HG02973 (cell line): ENCODE results near the gene RNGTT.

ENCODE experiments used
- ATAC-seq: cut with Tn5 transposase; IDR thresholded peaks from one replicate; pipeline ENCODE4 v1.9.1; 2021; ENCODE audit warnings: moderate library complexity; ENCODE audit not compliant: unreplicated experiment

RNGTT gene

DNA sequence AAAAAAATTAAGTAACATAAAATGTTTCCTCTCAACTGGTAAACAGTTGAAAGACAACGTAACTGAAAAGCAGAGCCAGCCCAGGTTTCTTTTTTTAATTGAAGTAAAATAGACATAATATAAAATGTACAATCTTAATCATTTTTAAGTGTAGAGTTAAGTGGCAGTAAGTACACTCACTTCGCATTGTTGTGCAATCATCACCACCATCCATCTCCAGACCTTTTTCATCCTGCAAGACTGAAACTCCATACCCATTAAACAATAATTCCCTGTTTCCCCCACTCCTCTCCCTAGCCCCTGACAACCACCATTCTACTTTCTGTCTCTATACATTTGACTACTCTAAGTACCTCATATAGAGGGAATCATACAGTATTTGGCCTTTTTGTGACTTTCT lies 395.7 kb downstream of the RNGTT start:
- ATAC-seq, result no peak

DNA sequence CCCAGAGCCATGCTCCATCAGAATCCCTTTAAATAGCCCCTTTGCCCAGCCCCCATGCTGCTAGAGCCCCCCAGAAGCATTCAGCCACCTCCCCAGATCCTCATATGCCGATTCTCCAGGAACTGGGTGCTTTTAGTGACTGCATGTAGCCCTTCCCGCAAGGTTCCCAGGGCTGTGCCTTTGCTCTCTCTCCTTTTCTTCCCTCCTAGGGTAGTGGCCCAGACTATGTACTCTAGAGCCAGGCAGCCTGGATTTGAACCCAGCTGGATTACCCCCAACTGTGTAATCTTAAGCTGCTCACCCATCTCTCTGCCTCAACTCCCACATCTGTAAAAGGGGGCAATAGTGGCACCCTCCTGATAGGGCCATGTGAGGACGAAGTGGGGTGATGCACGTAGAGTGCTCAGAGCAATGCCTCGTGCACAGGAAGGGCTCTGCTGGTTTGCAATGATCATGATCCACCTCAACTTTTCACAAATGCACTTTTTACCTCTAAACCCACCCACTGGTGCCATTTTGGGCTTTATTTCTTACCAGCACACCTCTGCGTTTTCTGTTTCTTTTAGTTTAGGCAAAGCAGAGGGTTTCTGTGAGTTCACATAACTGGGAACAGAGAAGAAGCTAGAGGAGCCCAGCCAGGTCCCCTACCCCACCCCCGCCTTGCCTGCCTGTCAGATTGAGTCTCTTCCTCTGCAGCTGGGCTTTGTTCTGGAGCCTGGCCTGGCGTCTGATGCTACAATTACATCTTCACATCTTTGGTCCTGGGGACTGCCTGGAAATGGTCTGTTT lies 396.5 kb downstream of the RNGTT start:
- no peak for ATAC-seq

DNA sequence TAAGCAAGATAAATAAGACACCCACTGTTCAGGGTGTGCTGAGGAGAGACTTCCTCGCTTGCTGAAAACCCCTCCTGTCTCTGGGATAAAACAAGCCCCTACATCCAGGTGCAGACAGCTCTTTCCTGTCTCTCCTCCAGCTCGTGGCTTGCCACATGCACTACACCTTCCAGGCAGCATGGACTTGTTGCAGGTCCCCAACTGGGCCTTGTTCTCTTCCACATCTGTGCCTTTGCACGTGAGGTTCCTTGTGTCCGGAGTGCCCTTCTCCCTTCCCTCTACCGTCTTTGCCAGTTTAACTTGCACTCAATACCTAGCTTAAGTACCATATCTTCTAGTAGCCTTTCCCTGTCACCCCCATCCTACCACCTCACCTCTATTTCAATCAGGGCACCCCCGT lies 397.6 kb downstream of the RNGTT start:
- ATAC-seq, result no peak

DNA sequence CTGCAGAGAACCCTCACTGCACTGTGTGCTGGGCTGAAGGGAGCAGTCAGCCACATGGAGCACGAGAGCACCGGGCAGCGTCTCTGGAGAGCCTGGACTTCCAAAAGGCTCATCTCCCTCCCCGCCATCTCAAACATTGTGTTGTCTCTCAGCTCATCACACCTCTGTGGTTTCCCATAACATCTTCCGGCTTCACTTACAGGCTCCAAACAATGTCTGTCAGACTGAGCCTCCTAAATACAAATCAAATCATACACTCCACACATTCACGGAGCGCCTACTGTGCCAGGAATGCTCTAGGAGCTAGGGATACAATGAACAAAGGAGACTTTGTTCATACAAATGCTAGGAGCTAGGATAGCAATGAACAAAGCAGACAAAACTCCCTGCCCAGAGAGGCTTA lies 398.0 kb downstream of the RNGTT start:
- ATAC-seq, result no peak

DNA sequence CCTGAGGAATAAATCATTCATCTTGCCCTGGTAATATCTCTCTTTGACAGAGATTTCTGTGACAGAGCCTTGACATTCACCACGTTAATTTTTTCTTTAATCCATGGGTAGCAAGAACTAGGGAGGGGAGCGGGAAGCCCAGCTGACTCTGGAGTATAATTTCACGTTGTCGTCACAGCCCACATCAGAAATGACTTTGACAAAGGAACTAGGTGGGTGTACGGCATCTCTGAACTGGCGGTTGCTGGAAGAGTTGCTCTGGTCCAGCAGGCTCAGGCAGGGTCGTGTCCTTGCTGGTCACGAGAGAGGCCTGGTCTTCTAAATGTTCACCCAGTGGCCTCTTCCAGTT lies 400.2 kb downstream of the RNGTT start:
- ATAC-seq, result no peak

DNA sequence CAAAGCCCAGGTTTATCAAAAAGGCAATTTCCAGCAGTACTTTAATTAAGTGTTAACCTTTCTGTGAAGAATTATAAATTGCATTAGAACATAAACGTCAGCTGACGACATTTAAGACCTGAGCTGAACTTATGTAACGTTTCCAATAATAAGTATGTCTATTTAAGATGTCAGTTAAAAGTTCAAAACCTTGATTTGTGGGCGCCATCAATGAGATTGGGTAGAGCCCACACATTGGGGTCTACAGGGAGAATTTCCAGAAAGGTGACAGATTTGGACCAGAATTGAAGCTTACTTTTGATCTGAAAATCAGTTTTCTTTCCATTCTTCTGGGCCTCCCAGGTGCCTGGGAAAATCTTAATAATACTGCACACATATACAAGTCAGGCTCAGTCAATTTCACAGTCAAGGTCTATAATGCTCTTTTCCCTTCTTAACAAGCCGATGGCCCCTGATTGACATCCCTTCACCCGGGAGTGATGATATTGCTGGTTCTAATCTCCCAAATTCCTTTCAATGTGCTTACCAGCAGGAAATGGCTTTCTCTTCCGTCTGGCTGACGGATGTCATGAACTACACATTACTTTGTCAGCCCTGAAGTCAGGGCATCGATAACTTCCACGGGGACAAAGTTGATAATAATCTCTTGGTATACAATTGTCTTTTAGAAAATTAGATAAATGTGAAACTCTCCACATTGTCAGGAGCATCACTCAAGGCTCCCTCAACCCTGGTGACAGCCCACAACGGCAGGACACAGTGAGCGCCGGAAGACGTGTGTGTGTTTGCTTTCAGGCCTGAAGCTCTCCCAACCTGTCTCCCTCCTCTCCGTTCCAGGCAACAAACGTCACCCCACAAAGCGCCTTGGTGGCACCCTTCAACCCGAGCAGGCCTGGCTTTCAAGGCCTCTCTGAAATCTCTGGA lies 400.8 kb downstream of the RNGTT start:
- ATAC-seq, result no peak

DNA sequence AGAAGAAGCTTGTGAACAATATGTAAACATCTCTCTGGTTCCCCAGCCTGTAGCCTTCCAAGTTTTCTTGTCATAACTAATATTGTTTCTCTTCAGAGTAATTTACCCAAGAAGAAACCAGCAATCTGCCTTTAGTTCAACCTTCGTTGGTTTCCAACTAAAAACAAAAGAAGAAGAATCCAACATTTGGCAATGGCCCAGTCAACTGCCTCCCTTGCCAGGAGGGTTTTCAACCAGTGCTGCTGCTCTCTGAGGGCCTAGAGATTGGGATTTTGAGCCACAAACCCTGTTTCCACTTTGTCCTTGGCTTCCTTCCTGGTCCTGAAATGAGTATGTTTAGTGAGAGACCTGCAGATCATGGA lies 401.5 kb downstream of the RNGTT start:
- ATAC-seq, result no peak

DNA sequence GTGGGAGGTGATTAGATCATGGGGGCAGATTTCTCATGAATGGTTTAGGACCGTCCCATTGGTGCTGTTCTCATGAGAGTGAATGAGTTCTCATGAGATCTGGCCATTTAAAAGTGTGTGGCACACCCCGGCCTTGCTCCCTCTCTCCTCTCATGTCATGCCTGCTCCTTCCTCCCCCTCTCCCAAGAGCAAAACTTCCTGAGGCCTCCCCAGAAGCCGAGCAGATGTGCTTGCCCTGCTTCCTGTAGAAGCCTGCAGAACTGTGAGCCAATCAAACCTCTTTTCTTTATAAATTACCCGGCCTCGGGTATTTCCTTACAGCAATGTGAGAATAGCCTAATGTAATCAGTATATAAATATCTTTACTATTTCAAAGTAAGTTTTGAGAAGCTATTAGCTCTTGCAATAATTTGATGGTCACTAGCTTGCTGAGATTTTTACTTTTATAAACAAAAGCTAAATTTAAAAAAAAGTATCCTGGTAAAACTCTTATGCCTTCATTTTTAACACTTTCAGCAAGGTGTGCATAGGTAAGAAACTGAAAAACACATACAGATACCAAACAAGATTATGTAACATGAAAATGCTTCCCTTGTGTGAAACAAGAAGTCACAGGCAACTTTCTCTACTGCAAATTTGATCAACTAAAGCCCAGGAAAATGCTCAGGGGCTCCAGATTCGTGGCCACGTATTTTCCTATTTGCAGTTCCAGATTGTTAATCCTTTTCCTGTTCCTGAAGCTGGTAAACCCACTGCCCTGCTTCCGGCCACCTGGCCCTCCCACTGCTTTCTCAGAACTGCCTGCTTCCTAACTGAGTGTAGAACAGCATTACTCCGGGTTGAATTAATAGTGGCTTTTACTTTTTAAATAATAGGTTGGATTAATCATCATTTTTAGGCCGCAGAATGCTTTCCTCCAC lies 402.1 kb downstream of the RNGTT start:
- no peak for ATAC-seq
